MV-4-11 (cell line): Measurements from ENCODE around the gene IRS2.

ENCODE experiments used
- DNase-seq: peaks from one replicate; lab custom pipeline; 2025; lab: John Stamatoyannopoulos, UW

Gene IRS2

DNA sequence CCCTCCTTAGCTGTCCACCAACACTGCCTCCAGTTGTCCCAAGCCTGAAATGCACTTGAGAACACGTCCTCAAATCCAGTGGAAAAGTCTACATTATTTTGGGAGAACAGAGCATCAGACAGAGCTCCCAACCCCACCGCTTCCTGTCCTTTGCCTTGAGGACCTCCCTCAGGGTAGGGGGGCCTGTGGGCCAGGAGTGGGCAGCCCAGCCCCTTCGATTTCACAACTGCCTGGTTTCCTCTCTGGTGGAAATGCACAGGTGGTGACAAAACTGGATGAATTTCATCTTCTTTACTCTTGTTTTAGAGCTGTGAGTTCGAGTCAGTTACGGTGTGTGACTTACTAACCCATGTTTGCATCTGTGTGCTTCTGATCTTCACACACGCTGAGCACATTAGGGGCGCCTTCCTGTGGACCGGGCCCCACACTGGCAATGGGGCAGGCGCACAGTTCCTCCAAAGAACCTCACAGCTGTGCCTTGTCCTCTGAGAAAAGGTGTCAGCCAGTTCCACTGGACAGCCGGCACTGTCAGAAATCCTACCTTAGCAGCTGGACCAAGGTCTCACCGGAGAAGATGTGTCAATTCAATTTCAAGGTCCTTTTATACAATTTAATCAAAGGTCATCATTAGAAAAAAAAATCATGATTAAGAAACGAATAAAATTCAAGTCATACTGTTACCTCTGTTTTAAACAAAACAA, 80.2 kb downstream of the IRS2 start:
- DNase-seq, result no peak

GRCh38 chr13:109704771-109705635, 81.4 kb downstream of the IRS2 start:
- peak; percentile 71 for DNase-seq

DNA sequence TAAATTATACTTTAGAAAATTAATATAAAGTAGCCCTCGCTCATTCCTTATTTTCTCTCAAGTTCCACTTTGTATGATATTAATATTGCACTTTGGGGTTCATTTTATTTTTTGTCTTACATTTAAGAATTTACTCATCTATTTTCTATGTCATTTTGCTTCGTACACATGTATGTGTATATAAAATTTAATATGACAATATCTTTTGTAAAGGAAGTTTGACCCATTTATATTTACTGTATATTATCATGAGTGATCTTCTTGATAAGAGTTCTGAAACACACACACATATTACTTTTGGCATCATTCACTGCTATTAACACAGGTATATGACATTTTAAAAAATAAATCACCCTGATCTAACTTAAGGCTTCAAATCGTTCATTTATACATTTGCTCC, 83.1 kb downstream of the IRS2 start:
- no peak for DNase-seq
